HepG2 (cell line): ENCODE data around the gene WDR87. TPM values are rescaled to one million over a fixed set of nuclear protein-coding genes. Genes with fewer than 3 reads are reported as not detected.

Source experiments
- ATF7 ChIP-seq, 2 experiments: fragments of 450-650 bp in 1 of 2; sonication (generic) in 1 of 2; formaldehyde crosslinking in 1 of 2; IDR thresholded peaks; 2 replicates each; pipeline versions ENCODE4 v1.4.0 to v1.6.1; 2016 to 2020; ENCODE audit warnings: antibody characterized with exemption in 1 of 2, mild to moderate bottlenecking in 1 of 2, missing genetic modification reagents in 1 of 2
- KMT2A ChIP-seq: sonication (generic); formaldehyde crosslinking; IDR thresholded peaks from 2 replicates; pipeline ENCODE4 v1.4.0; 2020; ENCODE audit warnings: missing genetic modification reagents
- MTF1 ChIP-seq: sonication (generic); formaldehyde crosslinking; IDR thresholded peaks from 2 replicates; pipeline ENCODE4 v1.5.0; 2020; ENCODE audit warnings: missing genetic modification reagents
- RARA ChIP-seq: IDR thresholded peaks from 2 replicates; pipeline ENCODE4 v1.6.1; 2016; ENCODE audit warnings: missing genetic modification reagents, missing compliant biosample characterization
- SPEN ChIP-seq: sonication (generic); formaldehyde crosslinking; IDR thresholded peaks from 2 replicates; pipeline ENCODE4 v1.5.1; 2020; ENCODE audit warnings: low read depth, mild to moderate bottlenecking, missing genetic modification reagents
- ZNF331 ChIP-seq: sonication (generic); formaldehyde crosslinking; IDR thresholded peaks from 2 replicates; pipeline ENCODE4 v1.4.0; 2020; ENCODE audit warnings: missing genetic modification reagents
- ZNF839 ChIP-seq: sonication (generic); formaldehyde crosslinking; IDR thresholded peaks from 2 replicates; pipeline ENCODE4 v1.4.0; 2020; ENCODE audit warnings: missing genetic modification reagents, mild to moderate bottlenecking, borderline replicate concordance
- ZSCAN31 ChIP-seq: sonication (generic); formaldehyde crosslinking; IDR thresholded peaks from 2 replicates; pipeline ENCODE4 v1.5.0; 2020; ENCODE audit warnings: low read depth, mild to moderate bottlenecking, missing genetic modification reagents
- polyA plus RNA-seq, 8 experiments: library from polyadenylated mRNA; depleted of rRNA in 3 of 8; stranded (reverse) in 7 of 8; unstranded in 1 of 8; fragments of >200 nt; fragmentation: Illumina TruSeq in 4 of 8; extraction: Trizol in 4 of 8; gene quantifications; 2 replicates each; pipeline versions ENCODE4 v1.2.1 to v1.2.3, GENCODE V29; 2011 to 2016; ENCODE audit warnings: low read depth in 4 of 8, missing spikeins in 1 of 8, mixed read lengths in 1 of 8; ENCODE audit not compliant: insufficient read depth in 1 of 8
- total RNA-seq, 5 experiments: library from RNA; depleted of rRNA; stranded (reverse); fragments of >200 nt; fragmentation: Illumina TruSeq; extraction: Trizol; gene quantifications; 2 replicates each; pipeline ENCODE4 v1.2.3, GENCODE V29; 2016; ENCODE audit warnings: low read depth in 1 of 5
- TF ChIP-seq, protein P1 (sequence below): sonication (generic); formaldehyde crosslinking; IDR thresholded peaks from 2 replicates; pipeline ENCODE4 v1.5.1; 2020; ENCODE audit warnings: missing genetic modification reagents, mild to moderate bottlenecking, borderline replicate concordance
- TF ChIP-seq, protein P2 (sequence below): sonication (generic); formaldehyde crosslinking; IDR thresholded peaks from 2 replicates; pipeline ENCODE4 v1.5.0; 2020; ENCODE audit warnings: mild to moderate bottlenecking, missing genetic modification reagents
- TF ChIP-seq, protein P3 (sequence below): sonication (generic); formaldehyde crosslinking; IDR thresholded peaks from 2 replicates; pipeline ENCODE4 v1.5.0; 2020; ENCODE audit warnings: missing genetic modification reagents
- TF ChIP-seq, protein P4 (sequence below): sonication (generic); formaldehyde crosslinking; IDR thresholded peaks from 2 replicates; pipeline ENCODE4 v1.8.0; 2022; ENCODE audit warnings: mild to moderate bottlenecking, missing genetic modification reagents
- TF ChIP-seq, protein P5 (sequence below): sonication (generic); formaldehyde crosslinking; IDR thresholded peaks from 2 replicates; pipeline ENCODE4 v1.4.0; 2020; ENCODE audit warnings: mild to moderate bottlenecking, missing genetic modification reagents, borderline replicate concordance

Gene WDR87
- total and polyA plus RNA-seq, 2 of the 13 experiments (the other 11 are each of a cell fraction or from before 2014, with no cell fraction given), result not detected

DNA sequence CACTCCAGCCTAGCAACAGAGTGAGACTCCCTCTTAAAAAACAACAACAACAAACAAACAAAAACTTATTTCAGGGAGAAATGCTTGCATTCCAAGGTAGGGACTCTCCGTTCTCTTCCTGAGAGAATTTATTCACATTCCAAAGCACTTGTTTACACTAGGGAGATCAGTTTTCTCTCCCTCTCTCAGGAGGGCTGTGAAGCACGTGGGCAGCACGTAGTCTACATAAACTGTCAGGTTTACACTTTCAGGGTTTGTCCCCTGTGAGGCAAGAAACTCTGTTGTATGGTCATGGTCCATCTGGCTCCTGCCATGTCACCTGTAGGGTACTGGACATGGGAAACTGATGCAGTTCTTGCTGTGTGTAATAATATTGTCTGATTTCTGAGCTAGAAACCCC is 31.6 kb downstream of the WDR87 start (continued):
- TF ChIP-seq, protein P1, sequence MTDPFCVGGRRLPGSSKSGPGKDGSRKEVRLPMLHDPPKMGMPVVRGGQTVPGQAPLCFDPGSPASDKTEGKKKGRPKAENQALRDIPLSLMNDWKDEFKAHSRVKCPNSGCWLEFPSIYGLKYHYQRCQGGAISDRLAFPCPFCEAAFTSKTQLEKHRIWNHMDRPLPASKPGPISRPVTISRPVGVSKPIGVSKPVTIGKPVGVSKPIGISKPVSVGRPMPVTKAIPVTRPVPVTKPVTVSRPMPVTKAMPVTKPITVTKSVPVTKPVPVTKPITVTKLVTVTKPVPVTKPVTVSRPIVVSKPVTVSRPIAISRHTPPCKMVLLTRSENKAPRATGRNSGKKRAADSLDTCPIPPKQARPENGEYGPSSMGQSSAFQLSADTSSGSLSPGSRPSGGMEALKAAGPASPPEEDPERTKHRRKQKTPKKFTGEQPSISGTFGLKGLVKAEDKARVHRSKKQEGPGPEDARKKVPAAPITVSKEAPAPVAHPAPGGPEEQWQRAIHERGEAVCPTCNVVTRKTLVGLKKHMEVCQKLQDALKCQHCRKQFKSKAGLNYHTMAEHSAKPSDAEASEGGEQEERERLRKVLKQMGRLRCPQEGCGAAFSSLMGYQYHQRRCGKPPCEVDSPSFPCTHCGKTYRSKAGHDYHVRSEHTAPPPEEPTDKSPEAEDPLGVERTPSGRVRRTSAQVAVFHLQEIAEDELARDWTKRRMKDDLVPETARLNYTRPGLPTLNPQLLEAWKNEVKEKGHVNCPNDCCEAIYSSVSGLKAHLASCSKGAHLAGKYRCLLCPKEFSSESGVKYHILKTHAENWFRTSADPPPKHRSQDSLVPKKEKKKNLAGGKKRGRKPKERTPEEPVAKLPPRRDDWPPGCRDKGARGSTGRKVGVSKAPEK (CRISPR knock-in tag), result no peak
- TF ChIP-seq MTF1 (CRISPR knock-in tag) (no peak), RARA (CRISPR knock-in tag) (peak; percentile 51; the same call in 1 of the 2 replicates), ATF7 (IDR thresholded peaks at IDR 0.05) (no peak), ATF7 (CRISPR knock-in tag; IDR thresholded peaks at IDR 0.05) (no peak), ZNF839 (no peak), ZSCAN31 (CRISPR knock-in tag) (no peak), SPEN (CRISPR knock-in tag) (peak; percentile 46; the same call in 1 of the 2 replicates), ZNF331 (CRISPR knock-in tag) (peak; percentile 43; the same call in 1 of the 2 replicates), KMT2A (no peak)
- TF ChIP-seq, protein P2, sequence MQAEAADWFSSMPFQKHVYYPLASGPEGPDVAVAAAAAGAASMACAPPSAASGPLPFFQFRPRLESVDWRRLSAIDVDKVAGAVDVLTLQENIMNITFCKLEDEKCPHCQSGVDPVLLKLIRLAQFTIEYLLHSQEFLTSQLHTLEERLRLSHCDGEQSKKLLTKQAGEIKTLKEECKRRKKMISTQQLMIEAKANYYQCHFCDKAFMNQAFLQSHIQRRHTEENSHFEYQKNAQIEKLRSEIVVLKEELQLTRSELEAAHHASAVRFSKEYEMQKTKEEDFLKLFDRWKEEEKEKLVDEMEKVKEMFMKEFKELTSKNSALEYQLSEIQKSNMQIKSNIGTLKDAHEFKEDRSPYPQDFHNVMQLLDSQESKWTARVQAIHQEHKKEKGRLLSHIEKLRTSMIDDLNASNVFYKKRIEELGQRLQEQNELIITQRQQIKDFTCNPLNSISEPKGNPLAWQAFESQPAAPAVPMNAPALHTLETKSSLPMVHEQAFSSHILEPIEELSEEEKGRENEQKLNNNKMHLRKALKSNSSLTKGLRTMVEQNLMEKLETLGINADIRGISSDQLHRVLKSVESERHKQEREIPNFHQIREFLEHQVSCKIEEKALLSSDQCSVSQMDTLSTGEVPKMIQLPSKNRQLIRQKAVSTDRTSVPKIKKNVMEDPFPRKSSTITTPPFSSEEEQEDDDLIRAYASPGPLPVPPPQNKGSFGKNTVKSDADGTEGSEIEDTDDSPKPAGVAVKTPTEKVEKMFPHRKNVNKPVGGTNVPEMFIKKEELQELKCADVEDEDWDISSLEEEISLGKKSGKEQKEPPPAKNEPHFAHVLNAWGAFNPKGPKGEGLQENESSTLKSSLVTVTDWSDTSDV (CRISPR knock-in tag), result no peak
- TF ChIP-seq, protein P3, sequence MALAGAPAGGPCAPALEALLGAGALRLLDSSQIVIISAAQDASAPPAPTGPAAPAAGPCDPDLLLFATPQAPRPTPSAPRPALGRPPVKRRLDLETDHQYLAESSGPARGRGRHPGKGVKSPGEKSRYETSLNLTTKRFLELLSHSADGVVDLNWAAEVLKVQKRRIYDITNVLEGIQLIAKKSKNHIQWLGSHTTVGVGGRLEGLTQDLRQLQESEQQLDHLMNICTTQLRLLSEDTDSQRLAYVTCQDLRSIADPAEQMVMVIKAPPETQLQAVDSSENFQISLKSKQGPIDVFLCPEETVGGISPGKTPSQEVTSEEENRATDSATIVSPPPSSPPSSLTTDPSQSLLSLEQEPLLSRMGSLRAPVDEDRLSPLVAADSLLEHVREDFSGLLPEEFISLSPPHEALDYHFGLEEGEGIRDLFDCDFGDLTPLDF, result no peak
- TF ChIP-seq, protein P4, sequence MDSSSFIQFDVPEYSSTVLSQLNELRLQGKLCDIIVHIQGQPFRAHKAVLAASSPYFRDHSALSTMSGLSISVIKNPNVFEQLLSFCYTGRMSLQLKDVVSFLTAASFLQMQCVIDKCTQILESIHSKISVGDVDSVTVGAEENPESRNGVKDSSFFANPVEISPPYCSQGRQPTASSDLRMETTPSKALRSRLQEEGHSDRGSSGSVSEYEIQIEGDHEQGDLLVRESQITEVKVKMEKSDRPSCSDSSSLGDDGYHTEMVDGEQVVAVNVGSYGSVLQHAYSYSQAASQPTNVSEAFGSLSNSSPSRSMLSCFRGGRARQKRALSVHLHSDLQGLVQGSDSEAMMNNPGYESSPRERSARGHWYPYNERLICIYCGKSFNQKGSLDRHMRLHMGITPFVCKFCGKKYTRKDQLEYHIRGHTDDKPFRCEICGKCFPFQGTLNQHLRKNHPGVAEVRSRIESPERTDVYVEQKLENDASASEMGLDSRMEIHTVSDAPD (CRISPR knock-in tag), result no peak
- TF ChIP-seq, protein P5, sequence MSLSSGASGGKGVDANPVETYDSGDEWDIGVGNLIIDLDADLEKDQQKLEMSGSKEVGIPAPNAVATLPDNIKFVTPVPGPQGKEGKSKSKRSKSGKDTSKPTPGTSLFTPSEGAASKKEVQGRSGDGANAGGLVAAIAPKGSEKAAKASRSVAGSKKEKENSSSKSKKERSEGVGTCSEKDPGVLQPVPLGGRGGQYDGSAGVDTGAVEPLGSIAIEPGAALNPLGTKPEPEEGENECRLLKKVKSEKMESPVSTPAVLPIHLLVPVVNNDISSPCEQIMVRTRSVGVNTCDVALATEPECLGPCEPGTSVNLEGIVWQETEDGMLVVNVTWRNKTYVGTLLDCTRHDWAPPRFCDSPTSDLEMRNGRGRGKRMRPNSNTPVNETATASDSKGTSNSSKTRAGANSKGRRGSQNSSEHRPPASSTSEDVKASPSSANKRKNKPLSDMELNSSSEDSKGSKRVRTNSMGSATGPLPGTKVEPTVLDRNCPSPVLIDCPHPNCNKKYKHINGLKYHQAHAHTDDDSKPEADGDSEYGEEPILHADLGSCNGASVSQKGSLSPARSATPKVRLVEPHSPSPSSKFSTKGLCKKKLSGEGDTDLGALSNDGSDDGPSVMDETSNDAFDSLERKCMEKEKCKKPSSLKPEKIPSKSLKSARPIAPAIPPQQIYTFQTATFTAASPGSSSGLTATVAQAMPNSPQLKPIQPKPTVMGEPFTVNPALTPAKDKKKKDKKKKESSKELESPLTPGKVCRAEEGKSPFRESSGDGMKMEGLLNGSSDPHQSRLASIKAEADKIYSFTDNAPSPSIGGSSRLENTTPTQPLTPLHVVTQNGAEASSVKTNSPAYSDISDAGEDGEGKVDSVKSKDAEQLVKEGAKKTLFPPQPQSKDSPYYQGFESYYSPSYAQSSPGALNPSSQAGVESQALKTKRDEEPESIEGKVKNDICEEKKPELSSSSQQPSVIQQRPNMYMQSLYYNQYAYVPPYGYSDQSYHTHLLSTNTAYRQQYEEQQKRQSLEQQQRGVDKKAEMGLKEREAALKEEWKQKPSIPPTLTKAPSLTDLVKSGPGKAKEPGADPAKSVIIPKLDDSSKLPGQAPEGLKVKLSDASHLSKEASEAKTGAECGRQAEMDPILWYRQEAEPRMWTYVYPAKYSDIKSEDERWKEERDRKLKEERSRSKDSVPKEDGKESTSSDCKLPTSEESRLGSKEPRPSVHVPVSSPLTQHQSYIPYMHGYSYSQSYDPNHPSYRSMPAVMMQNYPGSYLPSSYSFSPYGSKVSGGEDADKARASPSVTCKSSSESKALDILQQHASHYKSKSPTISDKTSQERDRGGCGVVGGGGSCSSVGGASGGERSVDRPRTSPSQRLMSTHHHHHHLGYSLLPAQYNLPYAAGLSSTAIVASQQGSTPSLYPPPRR (CRISPR knock-in tag), result no peak
